Activated CD4-positive, alpha-beta T cell treated with anti-CD3 and anti-CD28 coated beads, Interleukin-10, Interleukin-2, amounts not matched to agents 100 ng/mL and 50 ng/mL, durations not matched to agents 16 hours and 8 hours (primary cell): ENCODE results near the gene SPSB3.

Source experiments
- DNase-seq: peaks from one replicate; pipeline ENCODE4 v3.0.0-alpha.2; 2020

Gene SPSB3

GRCh38 chr16:1773703-1774447 is 8.5 kb downstream of the SPSB3 start:
- no peak for DNase-seq

- peak; percentile 90 for DNase-seq
Measured at GRCh38 chr16:1772908-1773702, 9.3 kb downstream of the SPSB3 start, which contains the start of gene MRPS34. TSS of gene MRPS34 (minus strand) at chr16:1773134. CDS start at chr16:1773119, 15 bp downstream.

- peak; percentile 71 for DNase-seq
Measured at GRCh38 chr16:1772362-1772907, 9.9 kb downstream of the SPSB3 start, which contains the start of gene EME2. TSS of gene EME2 (plus strand) at chr16:1772810. CDS start at chr16:1773228, 418 bp downstream.

- no peak for DNase-seq
Measured at GRCh38 chr16:1771864-1772361, 10.5 kb downstream of the SPSB3 start.

GRCh38 chr16:1771188-1771863 is 11.0 kb downstream of the SPSB3 start, which contains the start of gene NME3:
TSS of gene NME3 (minus strand) at chr16:1771543. CDS start at chr16:1771534, 9 bp downstream.
- DNase-seq = peak; percentile 85

- peak; percentile 56 for DNase-seq
Measured at GRCh38 chr16:1770328-1771187, 11.8 kb downstream of the SPSB3 start.

- no peak for DNase-seq
Measured at GRCh38 chr16:1769402-1770300, 12.7 kb downstream of the SPSB3 start.

- DNase-seq = no peak
Measured at GRCh38 chr16:1768767-1769401, 13.5 kb downstream of the SPSB3 start.

- DNase-seq = no peak
Measured at GRCh38 chr16:1768061-1768766, 14.2 kb downstream of the SPSB3 start.

- DNase-seq = no peak
Measured at GRCh38 chr16:1767116-1767994, 15.0 kb downstream of the SPSB3 start.

- DNase-seq = no peak
Measured at GRCh38 chr16:1766701-1767100, 15.7 kb downstream of the SPSB3 start.

GRCh38 chr16:1766231-1766630 is 16.1 kb downstream of the SPSB3 start:
- no peak for DNase-seq

GRCh38 chr16:1765826-1766225 is 16.5 kb downstream of the SPSB3 start:
- no peak for DNase-seq

- DNase-seq = no peak
Measured at GRCh38 chr16:1764971-1765370, 17.4 kb downstream of the SPSB3 start.

- no peak for DNase-seq
Measured at GRCh38 chr16:1763521-1764511, 18.6 kb downstream of the SPSB3 start.

- DNase-seq = no peak
Measured at GRCh38 chr16:1762879-1763520, 19.4 kb downstream of the SPSB3 start.
